WI38 (cell line): ENCODE measurements around the gene PPP1R14C.

Experiments used
- H3K4me3 ChIP-seq: 2 replicates; pipeline ENCODE4 v1.5.1; 2011; ENCODE audit warnings: low read depth, mild to moderate bottlenecking, control low read depth, low read length
- TF ChIP-seq, protein P1 (sequence below): IDR thresholded peaks from 2 replicates; pipeline ENCODE4 v1.5.1; 2012; ENCODE audit warnings: low read depth, mild to moderate bottlenecking, control low read depth, low read length

PPP1R14C gene

DNA sequence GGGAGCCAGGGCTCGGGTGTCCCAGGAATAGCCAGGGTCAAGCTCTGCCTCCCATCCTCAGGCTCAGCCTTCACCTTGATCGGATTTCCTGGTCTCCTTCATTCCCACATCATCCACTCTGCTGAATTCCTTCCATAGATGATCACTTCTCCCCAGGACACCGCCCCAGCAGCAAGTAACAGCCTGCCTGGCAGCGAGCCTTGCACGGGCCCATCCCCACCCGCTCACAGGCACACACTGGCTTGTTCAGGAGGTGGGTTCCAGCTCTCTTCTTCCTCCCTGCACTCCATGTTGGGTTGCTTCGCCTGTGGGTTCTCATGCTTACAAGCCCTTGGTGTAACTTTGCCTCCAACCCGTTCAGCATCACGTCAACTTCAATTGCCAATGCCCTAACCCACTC lies 113.0 kb downstream of the PPP1R14C start:
- TF ChIP-seq, protein P1, sequence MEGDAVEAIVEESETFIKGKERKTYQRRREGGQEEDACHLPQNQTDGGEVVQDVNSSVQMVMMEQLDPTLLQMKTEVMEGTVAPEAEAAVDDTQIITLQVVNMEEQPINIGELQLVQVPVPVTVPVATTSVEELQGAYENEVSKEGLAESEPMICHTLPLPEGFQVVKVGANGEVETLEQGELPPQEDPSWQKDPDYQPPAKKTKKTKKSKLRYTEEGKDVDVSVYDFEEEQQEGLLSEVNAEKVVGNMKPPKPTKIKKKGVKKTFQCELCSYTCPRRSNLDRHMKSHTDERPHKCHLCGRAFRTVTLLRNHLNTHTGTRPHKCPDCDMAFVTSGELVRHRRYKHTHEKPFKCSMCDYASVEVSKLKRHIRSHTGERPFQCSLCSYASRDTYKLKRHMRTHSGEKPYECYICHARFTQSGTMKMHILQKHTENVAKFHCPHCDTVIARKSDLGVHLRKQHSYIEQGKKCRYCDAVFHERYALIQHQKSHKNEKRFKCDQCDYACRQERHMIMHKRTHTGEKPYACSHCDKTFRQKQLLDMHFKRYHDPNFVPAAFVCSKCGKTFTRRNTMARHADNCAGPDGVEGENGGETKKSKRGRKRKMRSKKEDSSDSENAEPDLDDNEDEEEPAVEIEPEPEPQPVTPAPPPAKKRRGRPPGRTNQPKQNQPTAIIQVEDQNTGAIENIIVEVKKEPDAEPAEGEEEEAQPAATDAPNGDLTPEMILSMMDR, result no peak
- H3K4me3 ChIP-seq, result no peak overlapping the region

DNA sequence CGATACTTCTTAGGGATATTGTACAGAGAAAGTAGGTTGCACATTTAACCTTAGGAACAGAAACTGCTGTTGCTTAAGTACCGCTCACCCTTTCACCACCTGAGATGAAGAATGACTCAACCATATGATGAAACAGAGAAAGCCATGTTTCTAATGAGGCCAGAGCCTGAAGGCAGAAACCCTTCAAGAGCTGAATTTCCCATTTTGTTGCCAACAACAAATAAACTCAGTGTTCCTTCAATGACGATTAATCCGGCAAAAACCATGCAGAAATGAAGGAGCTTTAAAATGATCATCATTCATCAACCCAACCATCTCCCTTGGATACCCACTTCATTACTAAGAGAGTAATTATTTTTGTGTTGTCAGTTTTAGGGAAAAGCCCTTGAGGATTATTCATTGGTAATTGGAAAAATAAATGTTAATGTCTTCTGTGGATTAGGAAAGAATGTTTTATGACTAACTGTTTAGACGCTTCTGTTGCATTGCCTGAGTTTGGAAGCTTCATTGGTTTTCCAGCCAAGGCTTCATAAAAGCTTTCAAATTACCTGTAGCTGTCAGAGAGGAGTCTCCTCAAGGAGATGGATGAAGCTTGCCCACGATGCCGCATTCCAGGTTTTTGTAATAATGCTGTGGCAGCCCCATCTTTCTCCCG lies 113.9 kb downstream of the PPP1R14C start:
- TF ChIP-seq, protein P1, result no peak
- no peak overlapping the region for H3K4me3 ChIP-seq

DNA sequence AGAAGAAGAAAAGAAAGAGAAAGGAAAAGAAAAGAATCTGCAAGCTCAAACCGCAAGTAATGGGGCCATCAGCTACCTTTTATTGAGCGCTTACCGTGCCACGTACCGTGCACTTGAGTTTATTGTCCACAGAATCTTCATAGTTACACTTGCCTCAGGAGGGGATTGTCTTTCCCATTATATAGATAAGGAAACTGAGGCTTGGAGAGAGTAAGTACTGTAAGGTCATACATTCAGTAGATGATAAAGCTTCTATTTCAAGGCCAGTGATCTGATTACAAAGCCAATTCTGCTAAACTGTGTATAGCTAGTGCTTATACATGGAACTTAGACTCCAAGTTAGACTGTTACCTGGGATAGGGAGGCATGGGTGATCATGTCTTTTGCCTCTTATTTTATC lies 115.5 kb downstream of the PPP1R14C start:
- TF ChIP-seq, protein P1, result no peak
- no peak overlapping the region for H3K4me3 ChIP-seq

DNA sequence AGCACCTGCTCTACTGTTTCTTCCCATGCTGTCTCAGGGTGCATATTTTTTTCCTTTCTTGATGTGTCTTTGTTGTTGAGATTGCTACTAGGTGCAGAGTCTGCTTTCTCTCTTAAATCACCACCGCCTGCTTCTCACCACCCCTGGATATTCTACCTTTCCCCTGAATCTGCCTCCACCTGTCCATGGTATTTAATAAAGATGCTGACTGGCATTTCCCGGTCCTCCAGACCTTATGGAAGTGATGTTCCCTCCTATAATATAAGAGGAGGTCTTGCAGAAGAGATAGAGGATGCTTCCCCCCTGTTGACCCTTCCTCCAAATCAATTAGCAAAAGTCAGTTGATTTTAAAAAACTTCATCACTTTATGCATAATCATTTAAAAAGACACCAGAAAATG lies 118.1 kb downstream of the PPP1R14C start:
- H3K4me3 ChIP-seq, result no peak overlapping the region
- TF ChIP-seq, protein P1, result no peak

DNA sequence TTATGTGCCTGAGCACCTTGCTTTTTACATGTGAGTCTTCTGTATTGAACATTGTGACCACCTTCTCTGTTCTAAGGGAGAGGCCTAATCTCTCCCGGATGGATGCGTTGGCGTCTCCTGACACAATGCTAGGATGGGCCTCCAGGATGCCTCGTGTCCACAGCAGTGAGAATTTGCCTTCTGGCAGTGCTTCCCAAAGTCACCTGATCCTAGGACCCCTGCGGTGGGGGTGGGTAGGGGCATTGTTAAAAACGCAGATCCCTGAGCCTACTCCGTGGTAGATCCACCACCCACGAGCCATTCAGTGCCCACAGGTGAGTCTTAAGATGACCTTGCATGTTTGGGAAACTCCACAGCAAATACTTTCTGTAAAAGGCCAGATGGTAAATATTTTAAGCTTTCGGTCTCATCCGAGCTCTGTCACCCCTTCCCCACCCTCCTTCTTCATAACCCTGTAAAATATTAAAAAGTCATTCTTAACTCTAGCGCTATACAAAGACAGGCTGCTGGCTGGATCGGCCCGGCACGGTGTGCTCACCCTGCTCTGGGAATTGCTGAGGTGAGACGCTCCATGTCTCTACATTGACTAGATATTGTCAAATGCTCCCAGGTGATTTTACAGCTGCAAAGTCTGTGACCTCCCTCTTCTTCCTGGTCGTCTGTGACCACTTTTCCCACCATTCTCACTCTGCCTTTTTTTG lies 119.3 kb downstream of the PPP1R14C start:
- no peak overlapping the region for H3K4me3 ChIP-seq
- TF ChIP-seq, protein P1, result no peak

DNA sequence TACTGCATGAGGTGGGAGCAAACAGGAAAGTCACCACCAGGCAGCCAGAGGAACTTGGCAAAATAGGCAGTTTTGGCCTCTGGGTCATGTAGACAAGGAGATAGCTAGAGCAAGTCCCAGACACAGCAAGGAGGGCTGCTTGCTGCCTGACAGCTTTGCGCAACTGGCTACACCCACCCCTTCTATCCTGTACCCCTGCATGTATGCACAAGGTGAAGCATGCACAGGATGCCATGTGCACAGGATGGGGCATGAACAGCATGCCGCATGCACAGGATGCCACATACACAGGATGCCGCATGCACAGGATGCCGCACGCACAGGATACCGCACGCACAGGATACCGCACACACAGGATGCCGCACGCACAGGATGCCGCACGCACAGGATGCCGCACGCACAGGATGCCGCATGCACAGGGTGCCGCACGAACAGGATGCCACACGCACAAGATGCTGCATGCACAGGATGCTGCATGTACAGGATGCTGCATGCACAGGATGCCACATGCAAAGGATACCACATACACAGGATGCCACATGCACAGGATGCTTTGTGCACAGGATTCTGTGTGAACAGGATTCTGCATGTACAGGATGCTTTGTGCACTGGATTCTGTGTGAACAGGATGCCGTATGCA lies 121.0 kb downstream of the PPP1R14C start:
- H3K4me3 ChIP-seq, result no peak overlapping the region
- TF ChIP-seq, protein P1, result no peak

DNA sequence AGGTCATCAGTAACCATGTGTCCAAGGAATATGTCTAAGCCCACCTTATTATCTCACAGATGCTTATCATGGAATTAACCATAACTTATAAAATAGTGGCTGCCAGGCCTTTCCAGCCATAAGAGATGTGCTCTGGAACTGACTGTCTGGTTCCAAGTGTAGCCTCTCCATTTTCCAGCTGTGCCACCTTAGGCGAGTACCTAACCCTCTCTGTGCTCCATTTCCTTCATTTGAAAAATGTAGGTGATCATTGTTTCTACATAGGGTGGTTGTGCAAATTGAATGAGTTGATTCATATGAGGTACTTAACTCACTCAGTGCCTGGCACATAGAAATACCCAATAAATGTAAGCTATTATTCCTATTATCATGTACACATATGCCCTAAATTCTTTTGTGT lies 123.5 kb downstream of the PPP1R14C start:
- H3K4me3 ChIP-seq, result no peak overlapping the region
- TF ChIP-seq, protein P1, result no peak
